ENCODE measurements around the gene KLHL12.

The KLHL12 gene

GRCh38 chr1:202858331-202858730 is 68.7 kb downstream of the KLHL12 start:
- H3K27ac ChIP-seq = no peak overlapping the region
- no peaks in the 10 kb centered on the region for H3K36me3 ChIP-seq
- TF ChIP-seq CTCF (IDR thresholded peaks at IDR 0.05) = no peak
- H3K9me3 ChIP-seq = no peaks in the 10 kb centered on the region
- peaks cover 0 to 11% (median 7%) of the 10 kb centered on the region in 4 donors for H3K4me1 ChIP-seq
- intact Hi-C loops (cut with DNase I; ENCODE audit: low total_unique reads) = no loop called here
- no peaks in the 10 kb centered on the region for H3K27me3 ChIP-seq
- H3K4me3 ChIP-seq = no peak overlapping the region
- peak in 1 of 2 donors; percentile 90 for DNase-seq

GRCh38 chr1:202857136-202857610 is 69.9 kb downstream of the KLHL12 start:
- H3K27ac ChIP-seq = no peak overlapping the region
- no peak for DNase-seq
- intact Hi-C loops (cut with DNase I; ENCODE audit: low total_unique reads) = no loop called here

GRCh38 chr1:202856014-202856413 is 71.0 kb downstream of the KLHL12 start:
- Histone ChIP-seq H3K36me3 (no peaks in the 10 kb centered on the region), H3K27me3 (no peaks in the 10 kb centered on the region), H3K9me3 (no peaks in the 10 kb centered on the region), H3K27ac (no peak overlapping the region), H3K4me3 (no peak overlapping the region), H3K4me1 (peaks cover 0 to 6% (median 4%) of the 10 kb centered on the region in 4 donors)
- intact Hi-C loops (cut with DNase I; ENCODE audit: low total_unique reads) = no loop called here
- TF ChIP-seq CTCF (IDR thresholded peaks at IDR 0.05) = no peak
- DNase-seq = no peak

More at GRCh38 chr1:202857136-202857610, 69.9 kb downstream of the KLHL12 start:
- Histone ChIP-seq H3K27me3 (no peaks in the 10 kb centered on the region), H3K4me1 (peaks cover 0 to 11% (median 6%) of the 10 kb centered on the region in 4 donors), H3K9me3 (no peaks in the 10 kb centered on the region), H3K4me3 (no peak overlapping the region), H3K36me3 (no peaks in the 10 kb centered on the region)
- no peak for TF ChIP-seq CTCF (IDR thresholded peaks at IDR 0.05)

- Histone ChIP-seq H3K4me3 (no peak overlapping the region), H3K9me3 (no peaks in the 10 kb centered on the region), H3K36me3 (no peaks in the 10 kb centered on the region), H3K4me1 (no peaks in the 10 kb centered on the region), H3K27ac (no peak overlapping the region), H3K27me3 (no peaks in the 10 kb centered on the region)
- DNase-seq = no peak
- no peak for TF ChIP-seq CTCF (IDR thresholded peaks at IDR 0.05)
- intact Hi-C loops (cut with DNase I; ENCODE audit: low total_unique reads) = no loop called here
Measured at GRCh38 chr1:202854787-202855186, 72.2 kb downstream of the KLHL12 start.

GRCh38 chr1:202852163-202852904 is 74.7 kb downstream of the KLHL12 start:
- intact Hi-C loops (cut with DNase I; ENCODE audit: low total_unique reads) = no loop called here
- no peak for DNase-seq
- Histone ChIP-seq H3K4me3 (no peak overlapping the region), H3K27ac (no peak overlapping the region), H3K4me1 (no peaks in the 10 kb centered on the region), H3K9me3 (no peaks in the 10 kb centered on the region), H3K27me3 (no peaks in the 10 kb centered on the region), H3K36me3 (no peaks in the 10 kb centered on the region)
- no peak for TF ChIP-seq CTCF (IDR thresholded peaks at IDR 0.05)
